HG03159 (cell line): ENCODE results near the gene FBXO48.
A peak's percentile ranks its signal among the peaks of the same experiment; 100 is the strongest.
"Not testable (repeated sequence)": the region's sequence is repeated elsewhere in the genome, so short reads cannot be mapped to it uniquely, and the experiment has no call there.

Source experiments
- ATAC-seq: cut with Tn5 transposase; IDR thresholded peaks from one replicate; pipeline ENCODE4 v1.9.1; 2021; ENCODE audit warnings: mild to moderate bottlenecking, moderate library complexity; ENCODE audit not compliant: unreplicated experiment

Gene FBXO48, protein sequence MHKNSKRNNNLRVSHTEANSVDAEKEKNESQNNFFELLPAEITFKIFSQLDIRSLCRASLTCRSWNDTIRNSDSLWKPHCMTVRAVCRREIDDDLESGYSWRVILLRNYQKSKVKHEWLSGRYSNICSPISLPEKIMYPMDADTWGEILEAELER

GRCh38 chr2:68467077-68467960 lies at the start of gene FBXO48, which contains the start of gene APLF:
Gene FBXO48, minus strand, starts transcription at chr2:68467294. Its CDS starts 2,149 bp downstream, at chr2:68465145.
Gene APLF, plus strand, starts transcription at chr2:68467585. Its CDS starts 147 bp downstream, at chr2:68467732.
- peak; percentile 95 for ATAC-seq

- no peak for ATAC-seq
These were observed 49.2 kb upstream of the FBXO48 start for GRCh38 chr2:68516051-68516955.

DNA sequence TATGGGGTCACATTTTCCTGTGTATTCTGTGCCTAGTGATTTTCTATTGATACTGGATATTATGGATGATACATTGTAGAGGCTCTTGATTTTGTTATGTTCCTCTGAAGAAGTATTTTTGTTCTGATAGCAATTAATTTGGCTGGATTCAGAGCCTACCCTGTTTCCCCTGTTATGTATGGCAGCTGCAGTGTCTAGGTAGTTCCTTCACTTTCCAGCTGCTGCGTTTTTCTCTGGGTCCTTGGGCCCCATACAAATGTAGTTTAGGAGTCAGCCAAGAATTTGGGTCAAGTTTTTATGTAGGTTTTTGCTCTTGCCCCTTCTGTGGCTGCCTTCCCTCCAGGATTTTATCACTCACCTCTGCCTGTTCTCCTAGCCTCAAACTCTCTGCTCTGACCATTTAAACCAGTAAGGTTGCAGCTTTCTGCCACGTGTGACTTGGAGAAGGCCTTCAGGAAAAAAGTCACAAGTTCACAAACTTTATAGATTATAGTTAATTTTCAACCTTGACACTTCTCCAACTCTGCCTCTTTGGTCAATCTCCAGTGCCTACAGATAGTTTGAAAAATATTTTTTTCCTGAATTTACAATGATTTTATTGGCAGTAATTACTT lies 47.3 kb upstream of the FBXO48 start:
- ATAC-seq: no peak

GRCh38 chr2:68512966-68513365 lies 45.9 kb upstream of the FBXO48 start:
- ATAC-seq: no peak

DNA sequence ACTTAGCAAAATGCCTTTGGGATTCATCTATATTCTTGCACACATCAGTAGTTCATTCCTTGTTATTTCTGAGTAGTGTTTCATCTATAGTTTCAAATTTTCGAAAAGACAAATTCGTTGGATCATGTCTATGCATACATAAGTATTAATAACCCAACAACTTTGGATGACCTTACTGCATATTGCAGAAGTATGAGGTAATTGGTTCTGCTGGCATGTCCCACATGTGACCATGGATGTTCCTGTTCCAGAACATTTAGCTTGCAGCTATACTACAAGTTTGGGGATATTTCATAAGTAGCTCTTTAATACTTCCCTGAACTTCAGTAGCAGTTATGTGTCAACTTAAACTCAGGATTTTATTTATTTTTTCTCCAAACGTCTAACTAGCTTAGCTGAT lies 45.2 kb upstream of the FBXO48 start:
- ATAC-seq: no peak

- ATAC-seq: no peak
These were observed 39.1 kb upstream of the FBXO48 start for GRCh38 chr2:68506170-68506569.

DNA sequence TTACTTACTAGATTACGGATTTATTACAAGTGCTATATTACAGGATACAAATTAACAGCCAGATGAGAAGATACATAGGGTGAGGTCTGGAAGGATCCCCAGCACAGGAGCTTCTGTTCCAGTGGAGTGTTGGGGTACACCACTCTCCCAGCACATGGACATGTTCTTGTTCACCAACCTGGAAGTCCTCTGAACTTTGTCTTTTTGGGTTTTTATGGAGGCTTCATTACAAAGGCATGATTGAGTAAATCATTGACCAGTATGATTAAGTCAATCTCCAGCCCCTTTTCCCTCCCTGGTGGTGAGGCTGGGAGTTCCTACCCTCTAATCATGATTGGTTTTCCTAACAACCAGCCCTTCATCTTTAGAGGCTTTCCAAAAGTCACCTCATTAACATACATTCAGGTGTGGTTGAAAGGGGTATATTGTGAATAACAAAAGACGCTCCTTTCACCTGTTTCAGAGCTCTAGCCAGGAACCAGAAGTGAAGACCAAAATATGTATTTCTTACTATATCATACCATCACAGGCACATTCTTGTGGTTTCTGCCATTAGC lies 38.6 kb upstream of the FBXO48 start:
- no peak for ATAC-seq

GRCh38 chr2:68501768-68502167 lies 34.7 kb upstream of the FBXO48 start:
- no peak for ATAC-seq

DNA sequence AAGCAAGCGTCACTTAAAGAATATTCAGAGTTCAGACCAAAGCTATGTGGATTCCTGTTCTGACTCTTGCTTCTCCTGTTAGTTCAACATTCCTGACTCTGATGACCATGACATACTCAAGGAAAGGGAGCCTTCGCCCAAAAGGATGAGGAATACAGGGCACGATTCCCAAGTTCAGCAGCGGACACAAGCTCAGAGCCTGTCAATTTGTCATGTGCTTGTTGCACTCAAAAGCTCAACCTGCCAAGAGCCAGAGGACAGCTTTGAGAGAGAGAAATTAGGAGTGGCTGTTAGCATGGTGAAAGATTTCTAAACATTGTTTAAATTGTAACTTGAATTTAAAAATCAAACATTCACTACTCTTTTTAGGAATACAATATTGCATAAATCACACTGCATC lies 33.6 kb upstream of the FBXO48 start:
- no peak for ATAC-seq

- no peak for ATAC-seq
These were observed 32.0 kb upstream of the FBXO48 start for GRCh38 chr2:68499133-68499532.

- ATAC-seq: no peak
These were observed 24.5 kb upstream of the FBXO48 start for GRCh38 chr2:68491582-68491981.

GRCh38 chr2:68489282-68489681 lies 22.2 kb upstream of the FBXO48 start:
- ATAC-seq: no peak

DNA sequence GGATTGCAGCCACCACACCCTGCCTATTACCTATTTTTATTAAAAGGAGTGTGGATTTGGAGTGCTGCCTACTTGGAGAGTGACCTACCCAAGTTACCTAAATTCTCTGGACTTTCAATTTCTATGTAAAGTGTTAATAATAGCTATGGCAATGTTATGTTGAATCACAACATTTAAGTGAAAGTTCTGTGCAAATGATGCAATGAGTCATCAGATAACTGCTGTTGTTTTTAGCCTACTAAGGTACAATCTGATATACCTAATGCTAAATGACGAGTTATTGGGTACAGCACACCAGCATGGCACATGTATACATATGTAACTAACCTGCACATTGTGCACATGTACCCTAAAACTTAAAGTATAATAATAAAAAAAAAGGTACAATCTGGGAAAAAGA lies 21.5 kb upstream of the FBXO48 start:
- ATAC-seq: not testable (repeated sequence)

GRCh38 chr2:68487773-68488355 lies 20.8 kb upstream of the FBXO48 start:
- peak; percentile 51 for ATAC-seq

- no peak for ATAC-seq
These were observed 15.9 kb upstream of the FBXO48 start for GRCh38 chr2:68483011-68483410.

DNA sequence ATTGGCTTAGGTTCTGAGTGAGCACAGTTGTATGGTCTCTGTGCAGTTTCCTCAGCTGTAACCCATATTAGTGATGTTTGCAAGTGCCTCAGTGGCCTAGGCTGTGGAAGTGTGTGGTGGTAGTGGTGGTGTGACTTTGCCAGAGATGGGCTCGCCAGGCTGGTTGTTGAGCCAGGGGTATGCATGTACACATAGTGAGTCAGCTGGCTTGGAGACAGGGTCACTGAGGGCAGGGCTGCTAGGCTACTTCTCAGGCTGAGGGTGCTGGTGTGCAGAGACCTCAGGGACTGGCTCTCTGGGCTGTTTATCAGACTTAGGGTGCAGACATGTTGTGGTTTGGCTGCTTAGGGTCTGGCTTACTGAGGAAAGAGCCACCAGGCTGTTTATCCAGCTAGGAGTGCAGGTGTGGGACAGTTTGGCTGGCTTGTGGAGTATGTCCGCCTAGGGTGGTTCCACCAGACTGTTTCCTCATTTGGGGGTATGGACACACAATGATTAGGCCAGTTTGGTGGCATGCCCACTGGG lies 15.3 kb upstream of the FBXO48 start:
- no peak for ATAC-seq

DNA sequence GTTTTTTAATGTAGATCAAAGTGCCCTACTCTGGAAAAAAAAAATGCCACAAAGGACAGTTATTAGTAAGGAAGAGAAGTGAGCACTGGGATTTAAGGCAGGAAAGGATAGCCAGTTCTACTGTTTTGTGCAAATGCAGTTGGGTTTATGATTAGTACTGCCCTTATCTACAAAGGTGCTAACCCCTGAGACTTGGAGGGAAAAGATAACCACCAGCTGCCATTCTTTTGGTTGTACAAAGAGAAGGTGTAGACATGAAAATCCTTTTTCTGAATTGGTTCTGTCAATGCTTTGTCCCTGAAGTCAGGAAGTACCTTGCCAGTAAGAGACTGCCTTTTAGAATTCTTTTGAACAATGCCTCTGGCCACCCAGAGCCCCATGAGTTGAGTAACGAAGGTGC lies 11.6 kb upstream of the FBXO48 start:
- ATAC-seq: no peak

DNA sequence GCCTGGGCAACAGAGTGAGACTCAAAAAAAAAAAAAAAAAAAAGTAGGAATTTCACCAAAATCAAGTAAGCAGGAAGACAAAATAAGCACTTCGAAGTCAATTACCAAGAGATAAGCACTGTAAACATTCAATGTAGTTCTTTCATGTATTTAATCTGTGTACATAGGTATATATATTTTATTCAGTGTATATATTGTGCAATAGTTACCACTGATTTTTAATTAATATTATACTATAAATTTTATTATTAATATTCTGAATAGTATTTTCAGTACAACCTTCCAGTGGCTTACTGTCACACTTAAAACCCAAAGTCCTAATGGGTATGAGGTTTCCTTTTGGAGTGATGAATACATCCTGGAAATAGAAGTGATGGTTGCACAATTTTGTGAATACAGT lies 9.4 kb upstream of the FBXO48 start:
- ATAC-seq: no peak

DNA sequence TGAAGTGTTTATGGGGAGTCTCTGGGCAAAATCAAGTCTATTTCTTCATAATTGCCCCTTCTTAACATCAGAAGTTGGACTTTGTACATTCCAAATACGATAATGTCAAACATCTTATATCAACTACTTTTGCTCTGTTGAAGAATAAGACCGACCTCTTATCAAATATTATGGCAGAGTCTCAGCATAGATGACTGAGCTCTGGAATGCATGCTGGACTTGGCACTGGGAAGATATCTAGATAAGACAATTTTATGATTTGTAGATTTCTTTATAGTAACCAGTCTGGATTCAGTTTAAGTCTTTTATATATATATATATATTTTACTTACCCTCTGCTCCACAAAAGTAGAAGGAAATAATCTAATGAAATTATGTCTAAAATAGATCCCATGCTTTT lies 8.5 kb upstream of the FBXO48 start:
- ATAC-seq: no peak

DNA sequence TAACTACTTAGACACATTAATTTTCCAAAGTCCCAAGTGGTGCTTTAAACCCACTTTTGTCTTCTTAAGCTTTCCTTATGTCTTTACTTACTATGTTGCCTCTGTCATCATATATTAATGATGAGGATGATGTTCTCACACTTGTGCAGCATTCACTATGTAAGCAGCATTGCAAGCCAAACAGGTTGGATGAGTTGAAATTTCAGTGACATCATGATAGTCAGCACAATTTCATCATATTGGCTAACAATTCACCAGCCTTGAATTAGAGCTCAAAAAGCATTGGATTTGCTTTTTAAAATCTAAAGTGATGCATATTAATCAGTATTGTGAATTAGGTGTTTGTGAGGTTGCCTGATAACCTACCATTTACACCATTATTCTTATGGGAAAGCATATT lies 8.0 kb upstream of the FBXO48 start:
- no peak for ATAC-seq
